DMS153 treated with DMSO at 0.1 percent for 48 hours (cell line): Measurements from ENCODE around the gene RBX1.

Source experiments
- DNase-seq: peaks from one replicate; lab custom pipeline; 2025; ENCODE audit not compliant: unreplicated experiment; lab: John Stamatoyannopoulos, UW

Gene RBX1

GRCh38 chr22:41021061-41021612, 70.0 kb downstream of the RBX1 start:
- no peak for DNase-seq

- DNase-seq: peak; percentile 52
Observed at GRCh38 chr22:41021613-41022454, 70.7 kb downstream of the RBX1 start.

DNA sequence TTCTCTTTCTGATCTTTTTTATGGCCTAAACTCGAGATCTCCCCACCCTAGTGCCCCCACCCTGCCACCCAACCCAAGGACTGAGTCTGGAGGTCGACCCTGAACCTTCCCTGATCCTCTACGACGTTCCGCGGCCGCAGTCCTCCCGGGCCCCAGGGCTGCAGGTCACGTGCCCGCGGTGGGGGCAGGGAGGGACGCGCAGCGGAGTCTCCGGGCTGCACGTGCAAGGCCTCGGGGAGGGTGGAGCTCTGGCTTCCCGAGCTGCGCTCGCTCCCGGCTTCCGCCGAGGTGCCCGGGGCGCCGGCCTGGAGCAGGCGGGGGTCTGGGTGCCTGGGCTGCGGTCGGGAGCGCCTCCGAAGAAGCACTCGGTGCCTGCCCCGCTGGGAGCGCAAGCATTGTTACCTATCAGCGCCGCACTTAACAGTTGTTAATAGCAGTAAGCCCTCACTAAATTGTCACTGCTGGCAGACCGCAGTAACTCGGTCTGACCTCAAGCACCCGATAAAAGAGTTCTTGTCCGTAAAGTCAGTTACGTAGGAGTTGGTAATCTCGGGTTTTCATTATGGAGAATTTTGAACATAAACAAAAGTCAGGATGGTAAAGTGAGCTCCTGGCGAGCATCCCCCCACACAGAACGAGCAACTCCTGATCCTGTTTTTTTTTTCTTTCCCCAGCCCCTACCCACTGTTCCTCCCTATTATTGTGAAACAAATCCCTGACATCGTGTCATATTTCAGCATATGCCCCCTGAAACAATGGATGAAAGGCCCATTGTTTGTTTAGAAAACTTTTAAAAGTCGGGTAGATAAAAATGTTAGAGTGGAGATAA, 71.5 kb downstream of the RBX1 start:
- peak; percentile 86 for DNase-seq
